ENCODE results near the gene PDPN. TPM values are rescaled to one million over a fixed set of nuclear protein-coding genes. Genes with fewer than 3 reads are reported as not detected.

PDPN gene
- total RNA-seq, 1 donor from 2014 or later, result 59.2 TPM

DNA sequence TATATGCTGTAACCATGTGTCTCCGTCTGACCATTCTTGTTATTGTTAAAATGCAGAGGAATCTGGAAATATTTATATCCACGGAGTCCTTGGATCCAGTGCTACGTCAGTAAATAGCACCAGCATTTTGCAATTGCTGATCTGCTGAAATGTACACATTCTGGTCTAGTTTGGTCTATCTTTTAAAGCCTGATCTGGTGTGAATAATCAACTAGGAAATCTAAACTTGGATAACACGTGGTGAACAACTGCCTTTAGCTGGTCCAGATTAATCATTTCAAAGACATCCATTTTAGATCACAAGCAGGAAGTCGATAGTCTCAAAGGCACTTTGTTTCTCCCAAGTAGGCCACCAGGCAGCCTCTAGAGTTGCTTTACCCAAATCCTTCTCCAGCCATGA is 32.6 kb downstream of the PDPN start:
- no peaks in the 10 kb centered on the region for H4K20me1 ChIP-seq (ENCODE audit: insufficient read depth, low read length)
- H3K79me2 ChIP-seq (ENCODE audit: insufficient read depth, low read length), result no peaks in the 10 kb centered on the region
- no peaks in the 10 kb centered on the region for H3K4me1 ChIP-seq (ENCODE audit: insufficient read depth, low read length)
- Mint-ChIP-seq H3K27ac (ENCODE audit: unreplicated experiment) (no peak overlapping the region), H3K4me3 (ENCODE audit: unreplicated experiment) (no peak overlapping the region), H3K9me3 (ENCODE audit: unreplicated experiment) (peaks cover 3% of the 10 kb centered on the region), H3K36me3 (ENCODE audit: low read depth, unreplicated experiment) (peaks cover 20% of the 10 kb centered on the region), H3K27me3 (ENCODE audit: low read depth, unreplicated experiment) (peaks cover 3% of the 10 kb centered on the region), H3K4me1 (ENCODE audit: low read depth, unreplicated experiment) (no peaks in the 10 kb centered on the region)
- H2AFZ ChIP-seq (ENCODE audit: low read depth, low read length), result no peak overlapping the region
- no peak for TF ChIP-seq EZH2 (IDR thresholded peaks at IDR 0.05; ENCODE audit: insufficient read depth, low read length)
- TF ChIP-seq, protein P1, sequence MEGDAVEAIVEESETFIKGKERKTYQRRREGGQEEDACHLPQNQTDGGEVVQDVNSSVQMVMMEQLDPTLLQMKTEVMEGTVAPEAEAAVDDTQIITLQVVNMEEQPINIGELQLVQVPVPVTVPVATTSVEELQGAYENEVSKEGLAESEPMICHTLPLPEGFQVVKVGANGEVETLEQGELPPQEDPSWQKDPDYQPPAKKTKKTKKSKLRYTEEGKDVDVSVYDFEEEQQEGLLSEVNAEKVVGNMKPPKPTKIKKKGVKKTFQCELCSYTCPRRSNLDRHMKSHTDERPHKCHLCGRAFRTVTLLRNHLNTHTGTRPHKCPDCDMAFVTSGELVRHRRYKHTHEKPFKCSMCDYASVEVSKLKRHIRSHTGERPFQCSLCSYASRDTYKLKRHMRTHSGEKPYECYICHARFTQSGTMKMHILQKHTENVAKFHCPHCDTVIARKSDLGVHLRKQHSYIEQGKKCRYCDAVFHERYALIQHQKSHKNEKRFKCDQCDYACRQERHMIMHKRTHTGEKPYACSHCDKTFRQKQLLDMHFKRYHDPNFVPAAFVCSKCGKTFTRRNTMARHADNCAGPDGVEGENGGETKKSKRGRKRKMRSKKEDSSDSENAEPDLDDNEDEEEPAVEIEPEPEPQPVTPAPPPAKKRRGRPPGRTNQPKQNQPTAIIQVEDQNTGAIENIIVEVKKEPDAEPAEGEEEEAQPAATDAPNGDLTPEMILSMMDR (IDR thresholded peaks at IDR 0.05; ENCODE audit: insufficient read depth, low read depth, low read length), result no peak
- H3K9ac ChIP-seq (ENCODE audit: low read length), result no peak overlapping the region
- H3K4me2 ChIP-seq (ENCODE audit: low read length), result no peak overlapping the region
- FAIRE-seq, result no peak
- H3K9me3 ChIP-seq (ENCODE audit: insufficient read depth, low read depth, low read length), result no peaks in the 10 kb centered on the region
- no peak overlapping the region for H3K27ac ChIP-seq (ENCODE audit: low read depth, low read length)
- H3K27me3 ChIP-seq (ENCODE audit: insufficient read depth, low read length), result no peaks in the 10 kb centered on the region
- no peak for DNase-seq (ENCODE audit: low read depth)
- no peak overlapping the region for H3K4me3 ChIP-seq (ENCODE audit: insufficient read depth, low read depth, low read length)
- no peaks in the 10 kb centered on the region for H3K36me3 ChIP-seq (ENCODE audit: insufficient read depth, low read length)

DNA sequence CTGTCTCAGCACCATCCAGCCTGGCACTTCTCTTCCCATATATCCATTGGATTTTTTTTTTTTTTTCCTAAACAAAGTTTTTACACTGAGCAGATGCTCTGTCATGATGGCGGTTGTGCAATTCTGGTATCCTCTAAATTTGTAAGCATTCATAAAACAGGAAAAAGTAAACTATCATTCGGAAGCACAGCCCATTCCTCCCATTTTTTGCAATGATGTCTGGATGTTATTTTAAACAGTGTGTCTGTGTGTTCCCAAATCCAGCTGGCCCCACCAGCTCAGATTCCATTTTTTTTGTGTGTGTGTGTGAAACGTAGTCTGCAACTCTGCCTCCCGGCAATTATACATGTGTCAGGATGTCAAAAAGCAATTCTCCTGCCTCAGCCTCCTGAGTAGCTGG is 33.5 kb downstream of the PDPN start:
- H3K4me3 Mint-ChIP-seq (ENCODE audit: unreplicated experiment), result no peak overlapping the region
- no peak overlapping the region for H3K4me2 ChIP-seq (ENCODE audit: low read length)
- H3K36me3 Mint-ChIP-seq (ENCODE audit: low read depth, unreplicated experiment), result peaks cover 19% of the 10 kb centered on the region

DNA sequence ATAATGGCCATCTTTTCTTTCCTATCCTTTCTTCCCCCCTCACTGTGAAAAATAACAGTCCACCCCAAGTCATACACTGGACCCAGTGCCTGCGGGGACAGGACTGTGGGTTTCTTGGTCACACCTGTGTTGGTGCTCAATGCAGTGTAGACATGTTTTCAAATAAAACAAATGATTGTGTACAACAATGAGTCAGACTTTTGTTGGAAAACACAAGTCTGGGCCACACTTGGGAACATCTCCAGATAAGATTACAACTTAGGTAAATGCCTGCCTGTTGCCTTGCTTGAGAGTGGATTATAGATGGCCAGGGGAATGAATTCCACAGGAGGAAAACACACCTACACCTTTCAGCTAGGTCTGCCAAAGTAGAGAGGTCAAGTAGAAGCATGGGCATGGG is 34.1 kb downstream of the PDPN start:
- Histone ChIP-seq H3K27ac (ENCODE audit: low read depth, low read length) (no peak overlapping the region), H3K4me1 (ENCODE audit: insufficient read depth, low read length) (no peaks in the 10 kb centered on the region), H2AFZ (ENCODE audit: low read depth, low read length) (no peak overlapping the region), H3K27me3 (ENCODE audit: insufficient read depth, low read length) (no peaks in the 10 kb centered on the region), H3K4me2 (ENCODE audit: low read length) (no peak overlapping the region), H3K9me3 (ENCODE audit: insufficient read depth, low read depth, low read length) (no peaks in the 10 kb centered on the region), H3K4me3 (ENCODE audit: insufficient read depth, low read depth, low read length) (no peak overlapping the region), H3K79me2 (ENCODE audit: insufficient read depth, low read length) (no peaks in the 10 kb centered on the region), H3K36me3 (ENCODE audit: insufficient read depth, low read length) (no peaks in the 10 kb centered on the region), H3K9ac (ENCODE audit: low read length) (no peak overlapping the region), H4K20me1 (ENCODE audit: insufficient read depth, low read length) (no peaks in the 10 kb centered on the region)
- Mint-ChIP-seq H3K36me3 (ENCODE audit: low read depth, unreplicated experiment) (peaks cover 19% of the 10 kb centered on the region), H3K27me3 (ENCODE audit: low read depth, unreplicated experiment) (peaks cover 3% of the 10 kb centered on the region), H3K27ac (ENCODE audit: unreplicated experiment) (no peak overlapping the region), H3K4me3 (ENCODE audit: unreplicated experiment) (no peak overlapping the region), H3K4me1 (ENCODE audit: low read depth, unreplicated experiment) (no peaks in the 10 kb centered on the region), H3K9me3 (ENCODE audit: unreplicated experiment) (peaks cover 4% of the 10 kb centered on the region)
- TF ChIP-seq, protein P1 (IDR thresholded peaks at IDR 0.05; ENCODE audit: insufficient read depth, low read depth, low read length), result no peak
- TF ChIP-seq EZH2 (IDR thresholded peaks at IDR 0.05; ENCODE audit: insufficient read depth, low read length), result no peak
- DNase-seq (ENCODE audit: low read depth), result no peak
- FAIRE-seq, result no peak

More for the DNA sequence above, 33.5 kb downstream of the PDPN start:
- H3K27me3 Mint-ChIP-seq (ENCODE audit: low read depth, unreplicated experiment), result peaks cover 3% of the 10 kb centered on the region
- Histone ChIP-seq H3K4me1 (ENCODE audit: insufficient read depth, low read length) (no peaks in the 10 kb centered on the region), H3K27me3 (ENCODE audit: insufficient read depth, low read length) (no peaks in the 10 kb centered on the region), H3K9ac (ENCODE audit: low read length) (no peak overlapping the region), H3K36me3 (ENCODE audit: insufficient read depth, low read length) (no peaks in the 10 kb centered on the region), H3K79me2 (ENCODE audit: insufficient read depth, low read length) (no peaks in the 10 kb centered on the region), H3K27ac (ENCODE audit: low read depth, low read length) (no peak overlapping the region), H3K4me3 (ENCODE audit: insufficient read depth, low read depth, low read length) (no peak overlapping the region), H3K9me3 (ENCODE audit: insufficient read depth, low read depth, low read length) (no peaks in the 10 kb centered on the region), H2AFZ (ENCODE audit: low read depth, low read length) (no peak overlapping the region), H4K20me1 (ENCODE audit: insufficient read depth, low read length) (no peaks in the 10 kb centered on the region)
- H3K27ac Mint-ChIP-seq (ENCODE audit: unreplicated experiment), result no peak overlapping the region
- DNase-seq (ENCODE audit: low read depth), result no peak
- H3K9me3 Mint-ChIP-seq (ENCODE audit: unreplicated experiment), result peaks cover 2% of the 10 kb centered on the region
- H3K4me1 Mint-ChIP-seq (ENCODE audit: low read depth, unreplicated experiment), result no peaks in the 10 kb centered on the region
- TF ChIP-seq, protein P1 (IDR thresholded peaks at IDR 0.05; ENCODE audit: insufficient read depth, low read depth, low read length), result no peak
- no peak for TF ChIP-seq EZH2 (IDR thresholded peaks at IDR 0.05; ENCODE audit: insufficient read depth, low read length)
- FAIRE-seq, result no peak
